ENCODE results near the gene NMUR2.

The NMUR2 gene

DNA sequence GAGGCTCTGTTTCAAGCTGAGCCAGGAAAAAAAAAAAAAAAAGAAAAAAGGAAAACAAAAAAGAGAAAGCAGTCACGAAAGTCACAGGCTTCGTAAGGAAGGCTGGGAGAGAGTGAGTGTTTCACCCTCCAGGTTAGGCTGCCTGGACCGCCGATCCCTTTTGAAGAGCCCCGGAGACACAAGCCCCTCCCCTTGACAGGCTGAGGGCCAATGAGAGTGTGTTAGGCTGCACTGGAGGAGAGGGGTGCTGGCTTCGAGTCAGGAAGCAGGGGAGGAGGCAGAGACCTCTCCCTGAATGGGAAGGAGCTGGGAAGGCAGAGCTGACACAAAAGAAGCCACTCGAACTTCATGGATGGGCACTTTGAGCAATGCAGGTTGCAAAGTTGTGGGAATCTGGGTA is at the start of gene NMUR2:
TSS of gene NMUR2 (minus strand) at position 135 of the 400 bp plus-strand sequence. CDS start 166 bp downstream, outside the sequence.
- no peak for DNase-seq

- DNase-seq = no peak
These were observed 38.9 kb upstream of the NMUR2 start for GRCh38 chr5:152443935-152444334.

DNA sequence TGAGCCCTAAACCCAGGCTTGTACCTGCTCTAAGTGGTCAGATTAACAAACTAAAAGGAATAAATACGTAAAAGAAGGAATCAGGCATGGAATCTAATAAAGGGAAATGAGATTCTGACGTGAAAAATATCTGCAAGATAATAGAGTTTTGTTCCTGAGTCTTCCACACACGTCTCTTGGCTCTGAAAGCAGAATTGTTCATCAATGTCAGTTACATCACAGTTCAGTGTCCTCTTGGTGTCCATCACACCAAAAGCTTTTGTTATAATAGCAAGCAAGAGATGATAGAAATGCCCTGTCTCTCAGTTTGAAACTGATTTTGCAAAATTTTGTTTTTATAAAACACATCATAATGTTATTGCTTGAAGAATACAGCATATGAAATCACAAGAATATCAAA is 34.7 kb upstream of the NMUR2 start:
- no peak for DNase-seq

- DNase-seq = no peak
These were observed 32.8 kb upstream of the NMUR2 start for GRCh38 chr5:152437866-152438265.

DNA sequence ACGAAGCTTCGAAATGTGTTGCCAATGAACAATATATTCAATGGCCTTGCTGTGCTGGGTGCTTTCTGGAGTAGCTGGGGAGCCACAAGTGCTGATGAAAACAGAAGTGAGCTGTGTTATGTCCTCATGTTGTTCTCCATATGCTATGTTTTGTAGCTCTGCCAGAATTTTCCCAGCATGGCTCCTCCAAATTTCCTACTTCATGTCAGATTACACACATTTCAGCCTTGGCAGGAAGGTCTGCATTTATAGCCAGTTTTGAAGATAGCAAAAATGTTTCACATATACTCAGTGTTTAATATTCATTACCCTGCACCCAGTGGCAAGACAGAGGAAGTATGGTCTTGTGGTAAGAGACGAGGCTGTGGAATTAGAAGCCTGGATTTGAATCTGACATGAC is 22.6 kb upstream of the NMUR2 start:
- no peak for DNase-seq

DNA sequence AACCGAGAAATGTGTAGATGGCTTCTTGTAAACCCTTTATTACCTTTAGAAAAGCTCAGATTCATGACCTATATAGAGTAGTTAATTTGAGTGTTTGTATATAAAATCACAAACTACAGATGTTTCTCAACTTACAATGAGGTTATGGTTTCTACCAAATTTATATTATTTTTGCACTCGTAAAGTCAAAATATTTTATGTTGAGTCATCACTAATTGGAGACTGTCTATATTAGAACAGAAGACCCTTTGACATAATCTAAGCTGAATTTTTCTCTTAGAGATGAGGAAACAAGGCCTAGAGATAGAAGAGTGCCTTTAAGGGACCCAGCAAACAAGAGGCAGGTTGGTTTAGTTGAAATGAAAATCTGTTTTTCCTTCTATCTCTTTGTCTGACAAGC is 20.0 kb upstream of the NMUR2 start:
- no peak for DNase-seq

GRCh38 chr5:152424501-152424900 is 19.4 kb upstream of the NMUR2 start:
- DNase-seq = no peak

- no peak for DNase-seq
These were observed 17.0 kb upstream of the NMUR2 start for GRCh38 chr5:152422081-152422480.

GRCh38 chr5:152412129-152412528 is 7.0 kb upstream of the NMUR2 start:
- no peak for DNase-seq

- no peak for DNase-seq
These were observed 1.0 kb upstream of the NMUR2 start for GRCh38 chr5:152406082-152406481.

DNA sequence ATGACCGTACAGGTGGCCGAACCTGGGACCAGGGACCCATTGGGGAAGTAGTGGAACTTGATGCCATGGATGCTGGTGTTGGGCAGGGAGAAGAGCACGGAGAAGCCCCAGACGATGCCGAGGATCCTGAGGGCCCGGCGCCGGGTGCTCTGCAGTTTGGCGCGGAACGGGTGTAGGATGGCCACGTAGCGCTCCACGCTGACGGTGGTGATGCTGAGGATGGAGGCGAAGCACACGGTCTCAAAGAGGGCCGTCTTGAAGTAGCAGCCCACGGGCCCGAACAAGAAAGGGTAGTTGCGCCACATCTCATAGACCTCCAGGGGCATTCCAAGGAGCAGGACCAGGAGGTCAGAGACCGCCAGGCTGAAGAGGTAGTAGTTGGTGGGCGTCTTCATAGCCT is 585 bp downstream of the NMUR2 start:
- DNase-seq = no peak

DNA sequence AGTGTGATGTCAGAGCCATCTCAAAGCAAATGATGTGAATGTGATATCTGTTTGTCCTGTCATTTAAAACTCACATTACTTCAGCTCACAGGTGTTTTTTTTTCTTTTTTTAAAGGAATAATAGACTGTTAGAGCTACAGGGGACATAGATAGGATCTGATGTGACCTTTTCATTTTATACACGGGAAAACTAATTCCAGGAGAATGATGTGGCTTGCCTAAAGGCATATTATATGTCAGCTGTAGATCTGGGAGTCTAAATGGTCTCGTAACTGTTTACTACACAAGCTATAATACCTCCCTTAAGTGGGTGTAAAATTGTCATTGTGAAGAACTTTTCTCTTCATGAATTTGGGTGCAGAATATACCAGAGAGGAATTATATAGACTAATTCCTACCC is 2.0 kb downstream of the NMUR2 start:
- no peak for DNase-seq

- no peak for DNase-seq
These were observed 4.2 kb downstream of the NMUR2 start for GRCh38 chr5:152400846-152401245.

GRCh38 chr5:152397581-152397980 is 7.5 kb downstream of the NMUR2 start:
- no peak for DNase-seq

GRCh38 chr5:152393441-152393840 is 11.6 kb downstream of the NMUR2 start:
- no peak for DNase-seq

DNA sequence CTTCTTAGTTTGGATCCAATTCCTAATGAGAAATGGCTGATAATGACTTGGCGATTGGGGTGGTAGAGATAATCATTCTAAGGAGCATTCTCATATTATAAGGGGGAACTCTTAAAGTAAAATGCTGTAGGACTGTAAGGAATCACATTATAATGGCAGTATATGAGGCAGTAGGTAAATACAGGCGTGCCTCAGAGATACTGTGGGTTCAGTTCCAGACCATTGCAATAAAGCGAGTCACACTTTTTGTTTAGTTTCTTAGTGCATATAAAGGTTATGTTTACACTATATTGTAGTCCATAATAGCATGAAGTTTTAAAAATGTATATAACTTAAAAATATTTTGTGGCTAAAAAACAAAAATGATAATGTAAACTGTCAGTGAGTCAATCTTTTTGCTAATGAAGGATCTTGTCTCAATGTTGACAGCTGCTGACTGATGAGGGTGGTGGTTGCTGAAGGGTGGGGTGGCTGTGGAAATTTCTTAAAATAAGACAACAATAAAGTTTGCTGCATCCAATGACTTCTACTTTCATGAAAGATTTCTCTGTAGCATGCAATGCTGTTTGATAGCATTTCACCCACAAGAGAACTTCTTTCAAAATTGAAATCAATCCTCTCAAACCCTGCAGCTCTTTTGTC is 15.8 kb downstream of the NMUR2 start:
- DNase-seq = no peak

- DNase-seq = no peak
These were observed 16.5 kb downstream of the NMUR2 start for GRCh38 chr5:152388610-152389009.

- DNase-seq = no peak
These were observed 24.5 kb downstream of the NMUR2 start for GRCh38 chr5:152380415-152381123.

GRCh38 chr5:152379331-152379730 is 25.7 kb downstream of the NMUR2 start:
- no peak for DNase-seq

DNA sequence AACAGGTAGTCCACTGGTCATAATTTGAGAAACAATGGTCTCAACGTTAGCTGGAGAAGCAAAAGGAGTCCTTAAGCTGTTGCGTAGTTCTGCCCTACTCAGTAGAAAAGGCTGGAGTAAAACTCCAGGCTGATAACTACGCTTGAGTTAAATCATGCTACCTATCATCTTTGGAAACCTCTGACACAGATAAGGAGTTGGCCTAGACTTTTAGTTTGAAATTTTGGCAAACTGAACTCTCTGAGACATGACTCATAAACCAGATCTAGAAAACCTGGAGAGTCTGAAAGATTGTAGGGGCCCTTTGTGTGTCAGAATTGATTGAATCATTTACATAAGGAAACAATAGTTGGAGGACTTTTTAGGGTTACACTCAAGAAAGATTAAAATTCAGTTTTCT is 26.3 kb downstream of the NMUR2 start:
- DNase-seq = no peak

DNA sequence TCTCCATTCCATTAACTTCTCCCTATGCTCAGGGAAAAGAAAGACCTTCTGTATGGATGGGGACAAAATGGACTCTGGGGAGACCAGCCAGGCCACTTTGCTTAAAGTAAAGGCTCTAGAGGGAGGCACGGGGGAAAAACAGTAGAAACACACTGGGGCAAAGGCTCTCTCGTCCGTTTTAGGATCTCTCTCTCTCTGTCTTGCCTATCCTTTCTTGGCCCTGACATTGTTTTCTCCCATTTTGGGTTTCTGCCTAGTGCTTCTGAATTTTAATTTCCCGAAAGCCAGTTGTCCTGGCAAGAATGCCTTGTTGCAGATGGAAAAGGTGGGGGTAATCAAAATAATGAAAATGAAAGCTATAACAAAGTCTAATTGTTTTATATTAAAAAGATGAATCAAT is 28.2 kb downstream of the NMUR2 start:
- DNase-seq = no peak

DNA sequence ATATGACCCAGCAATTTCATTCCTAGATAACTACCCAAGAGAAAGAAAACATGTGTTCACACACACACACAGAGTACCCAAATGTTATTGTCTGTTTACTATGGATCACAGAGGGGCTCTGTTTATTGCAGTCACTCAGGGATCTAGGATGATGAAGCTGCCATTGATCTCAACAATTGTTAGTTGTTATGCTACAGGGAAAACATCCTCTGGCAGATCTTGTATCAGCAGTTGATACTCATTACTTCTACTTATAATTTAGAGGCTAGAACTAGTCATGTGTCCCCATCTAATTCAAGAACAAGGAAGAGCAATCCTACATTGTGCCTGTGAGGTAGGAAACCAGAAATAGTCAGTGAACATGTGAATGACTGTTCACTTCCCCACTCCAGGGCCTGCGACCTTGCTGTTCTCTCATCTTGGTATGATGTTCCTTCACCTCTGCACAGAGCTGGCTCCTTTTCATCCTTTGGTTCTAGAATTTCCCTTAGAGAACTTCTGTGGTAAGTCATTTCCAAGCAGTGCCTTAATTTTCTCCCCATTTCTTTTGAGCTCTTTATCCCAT is 30.3 kb downstream of the NMUR2 start:
- no peak for DNase-seq

DNA sequence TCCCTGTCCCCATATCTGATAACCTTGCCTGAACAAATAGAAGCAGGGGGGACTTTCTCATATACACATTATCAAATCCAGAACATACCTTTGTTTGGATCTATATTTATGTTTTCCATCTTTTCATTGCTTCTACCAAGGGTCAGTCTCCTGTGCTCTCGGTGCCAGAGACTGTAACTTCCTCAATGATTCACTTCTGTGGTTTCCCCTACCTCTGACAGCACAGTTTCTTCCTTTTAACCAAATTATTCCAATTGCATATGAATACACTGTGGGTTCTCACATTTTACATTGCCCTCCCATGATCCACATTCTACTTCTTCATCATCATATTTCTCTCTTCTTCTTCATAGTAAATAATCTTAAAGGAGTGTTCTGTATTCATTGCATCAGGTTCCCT is 32.2 kb downstream of the NMUR2 start:
- DNase-seq = no peak

GRCh38 chr5:152369298-152369697 is 35.8 kb downstream of the NMUR2 start:
- no peak for DNase-seq

GRCh38 chr5:152367554-152367953 is 37.5 kb downstream of the NMUR2 start:
- no peak for DNase-seq
